ENCODE measurements around the gene IQGAP3.

The IQGAP3 gene

GRCh38 chr1:156565519-156565918, 6.8 kb downstream of the IQGAP3 start:
- TF ChIP-seq ZBTB7A (IDR thresholded peaks at IDR 0.05; ENCODE audit: low read depth) (no peak), FOXM1 (IDR thresholded peaks at IDR 0.05; ENCODE audit: borderline replicate concordance, low read depth) (no peak), TAF1 (IDR thresholded peaks at IDR 0.05; ENCODE audit: low read depth) (no peak), REST (IDR thresholded peaks at IDR 0.05; ENCODE audit: low read depth) (no peak), CREB1 (IDR thresholded peaks at IDR 0.05; ENCODE audit: low read depth) (no peak), TCF12 (IDR thresholded peaks at IDR 0.05; ENCODE audit: low read depth) (no peak), EGR1 (IDR thresholded peaks at IDR 0.05) (no peak), EP300 (IDR thresholded peaks at IDR 0.05; ENCODE audit: borderline replicate concordance) (no peak), RAD21 (IDR thresholded peaks at IDR 0.05; ENCODE audit: low read depth) (no peak), CEBPB (IDR thresholded peaks at IDR 0.05) (no peak), TEAD4 (IDR thresholded peaks at IDR 0.05) (no peak), NFIC (IDR thresholded peaks at IDR 0.05) (no peak), YY1 (IDR thresholded peaks at IDR 0.05; ENCODE audit: low read depth) (no peak)
- TF ChIP-seq, protein P1, sequence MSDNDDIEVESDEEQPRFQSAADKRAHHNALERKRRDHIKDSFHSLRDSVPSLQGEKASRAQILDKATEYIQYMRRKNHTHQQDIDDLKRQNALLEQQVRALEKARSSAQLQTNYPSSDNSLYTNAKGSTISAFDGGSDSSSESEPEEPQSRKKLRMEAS (IDR thresholded peaks at IDR 0.05): no peak
- TF ChIP-seq, protein P2, sequence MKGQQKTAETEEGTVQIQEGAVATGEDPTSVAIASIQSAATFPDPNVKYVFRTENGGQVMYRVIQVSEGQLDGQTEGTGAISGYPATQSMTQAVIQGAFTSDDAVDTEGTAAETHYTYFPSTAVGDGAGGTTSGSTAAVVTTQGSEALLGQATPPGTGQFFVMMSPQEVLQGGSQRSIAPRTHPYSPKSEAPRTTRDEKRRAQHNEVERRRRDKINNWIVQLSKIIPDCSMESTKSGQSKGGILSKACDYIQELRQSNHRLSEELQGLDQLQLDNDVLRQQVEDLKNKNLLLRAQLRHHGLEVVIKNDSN (IDR thresholded peaks at IDR 0.05): no peak

DNA sequence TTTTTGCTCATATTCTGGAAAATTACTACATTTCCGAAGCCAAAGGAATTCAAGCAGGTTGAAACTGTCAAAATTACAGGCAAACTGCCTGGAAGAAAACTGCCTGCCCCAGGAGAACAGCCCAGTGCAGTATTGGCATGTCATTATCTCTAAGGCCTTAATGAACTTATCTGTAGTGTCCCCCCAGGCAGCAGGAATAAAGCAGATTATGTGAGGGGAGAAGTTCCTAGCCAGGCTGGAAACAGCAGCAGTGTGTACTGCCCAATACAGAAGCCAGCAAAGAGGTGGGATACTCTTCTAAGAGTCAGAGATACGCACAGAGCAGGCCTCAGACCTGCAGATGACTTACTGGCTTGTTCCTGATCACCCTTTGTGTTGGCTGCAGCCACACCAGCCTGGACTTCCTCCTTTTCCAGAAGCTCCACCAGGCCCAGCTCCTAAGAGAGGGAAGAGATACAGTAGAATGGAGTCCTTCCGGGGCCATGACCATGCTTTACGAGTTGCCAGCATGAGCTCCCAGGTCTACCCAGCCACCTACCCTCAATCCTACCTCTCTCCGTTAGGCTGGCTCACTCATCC, 11.7 kb downstream of the IQGAP3 start:
- TF ChIP-seq EGR1 (IDR thresholded peaks at IDR 0.05): no peak

- TF ChIP-seq TAF1 (IDR thresholded peaks at IDR 0.05; ENCODE audit: low read depth) (no peak), EP300 (IDR thresholded peaks at IDR 0.05; ENCODE audit: borderline replicate concordance) (no peak), TCF12 (IDR thresholded peaks at IDR 0.05; ENCODE audit: low read depth) (no peak), CREB1 (IDR thresholded peaks at IDR 0.05; ENCODE audit: low read depth) (no peak), ZBTB7A (IDR thresholded peaks at IDR 0.05; ENCODE audit: low read depth) (no peak), EGR1 (IDR thresholded peaks at IDR 0.05) (no peak), RAD21 (IDR thresholded peaks at IDR 0.05; ENCODE audit: low read depth) (no peak)
These were observed 12.5 kb downstream of the IQGAP3 start for GRCh38 chr1:156559797-156560385.

DNA sequence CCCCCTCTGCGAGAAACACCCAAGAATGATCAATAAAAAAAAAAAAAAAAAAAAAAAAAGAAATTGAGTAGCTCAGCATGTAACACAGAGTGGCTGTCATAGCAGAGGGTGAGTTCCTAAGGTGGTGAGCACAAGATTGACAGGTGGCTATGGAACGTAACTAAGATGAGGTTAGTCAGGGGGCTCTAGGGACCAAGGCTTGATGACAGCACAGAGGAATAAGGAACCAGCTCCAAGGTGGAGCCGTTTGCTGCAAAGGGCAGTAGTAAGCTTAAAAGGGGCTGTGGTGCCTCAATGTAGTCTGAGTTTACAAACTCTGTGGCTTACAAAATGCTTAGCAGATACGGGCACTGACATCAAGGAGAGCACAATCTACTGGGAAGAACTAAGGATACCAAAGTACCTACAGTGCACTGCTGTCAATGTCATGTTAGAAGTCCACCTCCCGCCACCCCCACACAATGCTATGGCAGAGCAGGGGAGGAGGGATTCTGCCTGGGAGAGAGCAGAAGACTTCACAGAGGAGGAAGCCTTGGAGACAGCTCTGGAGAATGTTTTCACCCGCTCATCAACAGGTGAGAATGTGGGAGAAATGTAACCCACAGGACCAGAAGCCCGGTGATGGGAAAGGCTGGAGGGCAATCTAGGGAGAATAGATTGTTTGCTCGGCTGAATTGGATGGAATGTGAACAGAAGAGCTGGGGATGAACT, 13.1 kb downstream of the IQGAP3 start:
- TF ChIP-seq CREB1 (IDR thresholded peaks at IDR 0.05; ENCODE audit: low read depth): no peak
- no peak for TF ChIP-seq TCF12 (IDR thresholded peaks at IDR 0.05; ENCODE audit: low read depth)
- no peak for TF ChIP-seq EP300 (IDR thresholded peaks at IDR 0.05; ENCODE audit: borderline replicate concordance)
- no peak for TF ChIP-seq ZBTB7A (IDR thresholded peaks at IDR 0.05; ENCODE audit: low read depth)
- TF ChIP-seq NFIC (IDR thresholded peaks at IDR 0.05): no peak
- no peak for TF ChIP-seq TEAD4 (IDR thresholded peaks at IDR 0.05)
- TF ChIP-seq, protein P2 (IDR thresholded peaks at IDR 0.05): no peak
- no peak for TF ChIP-seq YY1 (IDR thresholded peaks at IDR 0.05; ENCODE audit: low read depth)
- no peak for TF ChIP-seq FOXM1 (IDR thresholded peaks at IDR 0.05; ENCODE audit: borderline replicate concordance, low read depth)
- no peak for TF ChIP-seq REST (IDR thresholded peaks at IDR 0.05; ENCODE audit: low read depth)
- no peak for TF ChIP-seq CEBPB (IDR thresholded peaks at IDR 0.05)

GRCh38 chr1:156556354-156556753, 16.0 kb downstream of the IQGAP3 start:
- TF ChIP-seq CREB1 (IDR thresholded peaks at IDR 0.05; ENCODE audit: low read depth) (no peak), EGR1 (IDR thresholded peaks at IDR 0.05) (no peak), TEAD4 (IDR thresholded peaks at IDR 0.05) (no peak), REST (IDR thresholded peaks at IDR 0.05; ENCODE audit: low read depth) (no peak), CEBPB (IDR thresholded peaks at IDR 0.05) (no peak)
- TF ChIP-seq, protein P1 (IDR thresholded peaks at IDR 0.05): no peak
- TF ChIP-seq, protein P2 (IDR thresholded peaks at IDR 0.05): no peak

All from Ishikawa (cell line).